Neutrophil (primary cell): Measurements from ENCODE around the gene CPSF2.
"Not testable (repeated sequence)": the region's sequence is repeated elsewhere in the genome, so short reads cannot be mapped to it uniquely, and the experiment has no call there.

Experiments used
- H3K27ac ChIP-seq: fragments of 200-600 bp; sonication (generic); 2 replicates; pipeline ENCODE4 v1.5.1; 2016; ENCODE audit warnings: mild to moderate bottlenecking, moderate library complexity
- H3K27me3 ChIP-seq: fragments of 200-600 bp; sonication (generic); 2 replicates; pipeline ENCODE4 v1.6.0; 2016; ENCODE audit warnings: mild to moderate bottlenecking
- H3K36me3 ChIP-seq: fragments of 200-600 bp; sonication (generic); 2 replicates; pipeline ENCODE4 v1.5.1; 2017
- H3K4me1 ChIP-seq, 2 experiments: fragments of 200-600 bp in 1 of 2; sonication (generic) in 1 of 2; 1 replicate in 1 of 2; 2 replicates in 1 of 2; pipeline versions ENCODE4 v1.5.1 to v1.6.1; 2013 to 2016; ENCODE audit warnings: low read depth in 1 of 2, low read length in 1 of 2, mild to moderate bottlenecking in 1 of 2, moderate library complexity in 1 of 2; ENCODE audit not compliant: control insufficient read depth in 1 of 2, insufficient read depth in 1 of 2
- H3K4me3 ChIP-seq, 2 experiments: fragments of 200-600 bp in 1 of 2; sonication (generic) in 1 of 2; 1 replicate in 1 of 2; 2 replicates in 1 of 2; pipeline ENCODE4 v1.5.1; 2013 to 2016; ENCODE audit warnings: low read depth in 1 of 2, low read length in 1 of 2, mild to moderate bottlenecking in 1 of 2, moderate library complexity in 1 of 2
- H3K9me3 ChIP-seq: fragments of 200-600 bp; sonication (generic); 2 replicates; pipeline ENCODE4 v1.5.1; 2016
- TF ChIP-seq, protein P1 (sequence below): fragments of 200-600 bp; sonication (generic); IDR thresholded peaks from 2 replicates; pipeline ENCODE4 v1.5.1; 2016; ENCODE audit warnings: antibody characterized with exemption

CPSF2 gene

DNA sequence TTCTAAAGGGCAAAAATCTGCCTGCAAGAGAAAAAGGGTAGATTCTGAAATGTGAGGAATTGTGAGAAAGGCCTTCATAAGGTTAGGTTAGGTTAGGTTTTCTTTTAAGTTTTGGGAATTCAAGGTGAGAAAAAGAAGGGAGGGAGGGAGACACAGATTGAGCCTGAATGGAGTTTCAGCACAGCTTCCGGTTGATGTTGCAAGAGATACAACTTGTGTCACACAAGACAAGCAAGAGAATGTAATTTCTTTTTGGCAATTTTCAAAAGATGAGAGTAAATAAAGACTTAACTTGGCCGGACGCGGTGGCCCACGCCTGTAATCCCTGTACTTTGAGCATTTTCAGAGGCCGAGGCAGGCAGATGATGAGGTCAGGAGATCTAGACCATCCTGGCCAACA is 63.8 kb downstream of the CPSF2 start:
- TF ChIP-seq, protein P1, sequence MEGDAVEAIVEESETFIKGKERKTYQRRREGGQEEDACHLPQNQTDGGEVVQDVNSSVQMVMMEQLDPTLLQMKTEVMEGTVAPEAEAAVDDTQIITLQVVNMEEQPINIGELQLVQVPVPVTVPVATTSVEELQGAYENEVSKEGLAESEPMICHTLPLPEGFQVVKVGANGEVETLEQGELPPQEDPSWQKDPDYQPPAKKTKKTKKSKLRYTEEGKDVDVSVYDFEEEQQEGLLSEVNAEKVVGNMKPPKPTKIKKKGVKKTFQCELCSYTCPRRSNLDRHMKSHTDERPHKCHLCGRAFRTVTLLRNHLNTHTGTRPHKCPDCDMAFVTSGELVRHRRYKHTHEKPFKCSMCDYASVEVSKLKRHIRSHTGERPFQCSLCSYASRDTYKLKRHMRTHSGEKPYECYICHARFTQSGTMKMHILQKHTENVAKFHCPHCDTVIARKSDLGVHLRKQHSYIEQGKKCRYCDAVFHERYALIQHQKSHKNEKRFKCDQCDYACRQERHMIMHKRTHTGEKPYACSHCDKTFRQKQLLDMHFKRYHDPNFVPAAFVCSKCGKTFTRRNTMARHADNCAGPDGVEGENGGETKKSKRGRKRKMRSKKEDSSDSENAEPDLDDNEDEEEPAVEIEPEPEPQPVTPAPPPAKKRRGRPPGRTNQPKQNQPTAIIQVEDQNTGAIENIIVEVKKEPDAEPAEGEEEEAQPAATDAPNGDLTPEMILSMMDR, result no peak
- Histone ChIP-seq H3K27me3 (no peaks in the 10 kb centered on the region), H3K4me1 (peaks cover 13 to 14% of the 10 kb centered on the region in 2 experiments), H3K4me3 (peak overlapping the region in 1 of 2 experiments; percentile 38), H3K36me3 (no peaks in the 10 kb centered on the region), H3K9me3 (no peaks in the 10 kb centered on the region), H3K27ac (peak overlapping the region; percentile 84)

DNA sequence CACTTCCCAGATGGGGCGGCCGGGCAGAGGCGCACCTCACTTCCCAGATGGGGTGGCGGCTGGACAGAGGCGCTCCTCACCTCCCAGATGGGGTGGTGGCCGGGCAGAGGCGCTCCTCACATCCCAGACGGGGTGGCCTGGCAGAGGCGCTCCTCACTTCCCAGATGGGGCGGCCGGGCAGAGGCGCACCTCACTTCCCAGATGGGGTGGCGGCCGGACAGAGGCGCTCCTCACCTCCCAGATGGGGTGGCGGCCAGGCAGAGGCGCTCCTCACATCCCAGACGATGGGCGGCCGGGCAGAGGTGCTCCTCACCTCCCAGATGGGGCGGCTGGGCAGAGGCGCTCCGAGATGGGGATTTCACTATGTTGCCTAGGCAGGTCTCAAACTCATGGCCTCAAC is 65.8 kb downstream of the CPSF2 start:
- not testable (repeated sequence) for H3K27ac ChIP-seq, H3K36me3 ChIP-seq, H3K9me3 ChIP-seq, H3K27me3 ChIP-seq, H3K4me3 ChIP-seq
- peaks cover 13 to 14% of the 10 kb centered on the region in 2 experiments for H3K4me1 ChIP-seq

DNA sequence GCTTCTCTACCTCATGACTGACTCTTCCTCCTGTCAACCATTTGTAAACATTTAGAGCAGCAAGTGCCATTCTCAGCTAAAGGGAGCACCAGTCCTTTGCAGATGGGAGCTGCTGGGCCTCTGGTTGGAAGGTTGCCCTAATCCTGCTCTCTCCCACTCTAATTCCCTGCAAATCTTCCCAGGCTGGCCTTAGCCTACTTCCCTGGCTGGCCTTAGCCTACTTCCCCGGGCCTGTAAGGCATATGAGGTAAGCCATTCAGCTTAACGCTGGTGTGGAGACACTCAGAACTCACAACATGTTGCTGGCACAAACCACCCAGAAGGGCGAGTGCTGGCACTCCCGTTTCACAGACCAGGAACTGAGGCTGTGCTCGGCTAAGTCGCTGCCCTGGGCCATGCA is 69.0 kb downstream of the CPSF2 start:
- Histone ChIP-seq H3K27ac (no peak overlapping the region), H3K4me3 (no peak overlapping the region), H3K36me3 (no peaks in the 10 kb centered on the region), H3K27me3 (no peaks in the 10 kb centered on the region), H3K4me1 (peaks cover 3% of the 10 kb centered on the region in 2 experiments), H3K9me3 (no peaks in the 10 kb centered on the region)
- TF ChIP-seq, protein P1, result no peak

DNA sequence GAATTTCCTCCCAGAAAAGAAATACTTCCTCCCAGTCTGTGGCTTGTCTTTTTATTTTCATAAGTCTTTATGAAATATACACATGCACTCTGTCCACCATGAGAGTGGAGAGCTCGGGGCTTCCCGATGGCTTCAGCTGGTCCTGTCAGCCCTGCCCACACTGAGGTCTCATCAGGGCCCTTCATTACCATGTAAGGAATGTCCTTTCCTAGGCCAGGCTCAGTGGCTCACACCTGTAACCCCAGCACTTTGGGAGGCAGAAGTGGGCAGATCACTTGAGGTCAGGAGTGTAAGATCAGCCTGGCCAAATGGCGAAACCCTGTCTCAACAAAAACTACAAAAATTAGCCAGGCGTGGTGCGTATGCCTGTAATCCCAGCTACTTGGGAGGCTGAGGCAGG is 77.0 kb downstream of the CPSF2 start:
- Histone ChIP-seq H3K27me3 (peaks cover 33% of the 10 kb centered on the region), H3K4me3 (no peak overlapping the region), H3K4me1 (no peaks in the 10 kb centered on the region), H3K36me3 (no peaks in the 10 kb centered on the region), H3K27ac (no peak overlapping the region), H3K9me3 (no peaks in the 10 kb centered on the region)
- TF ChIP-seq, protein P1, result no peak

DNA sequence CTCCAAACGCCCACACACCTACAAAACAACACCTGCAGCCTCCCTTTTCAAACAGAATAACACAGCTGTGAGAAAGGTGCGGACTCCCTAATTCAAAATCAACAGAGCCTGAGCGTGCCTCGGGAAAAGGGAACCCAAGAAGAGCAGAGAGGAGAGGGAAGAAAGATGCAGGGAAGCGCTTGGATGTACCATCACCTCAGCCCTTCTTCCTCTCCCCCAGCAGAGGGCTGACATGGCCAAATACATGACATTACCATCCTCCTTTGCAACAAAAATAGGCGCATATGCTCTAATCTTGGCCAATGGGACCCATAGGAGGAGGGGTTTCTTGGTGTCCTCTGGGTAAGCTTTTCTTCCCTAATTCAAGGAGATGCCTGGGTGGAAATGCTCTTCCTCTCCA is 78.0 kb downstream of the CPSF2 start:
- H3K27ac ChIP-seq, result no peak overlapping the region
- TF ChIP-seq, protein P1, result no peak
- no peaks in the 10 kb centered on the region for H3K36me3 ChIP-seq
- no peak overlapping the region for H3K4me3 ChIP-seq
- H3K27me3 ChIP-seq, result peaks cover 35% of the 10 kb centered on the region
- no peaks in the 10 kb centered on the region for H3K9me3 ChIP-seq
- H3K4me1 ChIP-seq, result no peaks in the 10 kb centered on the region

DNA sequence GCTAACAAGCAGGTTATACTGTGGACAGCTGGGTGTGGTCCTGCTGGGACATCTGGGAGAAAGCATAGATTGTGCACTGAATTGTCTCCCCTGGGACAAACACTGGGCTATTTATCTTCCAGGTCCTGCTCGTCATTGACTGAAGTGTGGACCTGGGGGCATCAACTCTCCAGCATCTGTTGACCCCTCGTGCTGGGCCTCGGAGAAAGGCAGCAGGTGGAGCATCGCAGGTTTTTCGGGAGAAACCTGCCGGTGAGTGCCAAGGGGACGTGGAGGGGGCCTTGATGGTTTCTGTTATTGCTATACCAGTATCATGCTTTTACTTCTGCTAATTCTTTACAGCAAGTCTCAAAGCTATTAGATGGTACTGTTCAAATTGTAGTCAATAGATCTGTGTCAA is 81.3 kb downstream of the CPSF2 start:
- Histone ChIP-seq H3K27me3 (peaks cover 41% of the 10 kb centered on the region), H3K4me1 (no peaks in the 10 kb centered on the region), H3K4me3 (no peak overlapping the region), H3K27ac (no peak overlapping the region), H3K36me3 (no peaks in the 10 kb centered on the region), H3K9me3 (no peaks in the 10 kb centered on the region)
- TF ChIP-seq, protein P1, result no peak
